ENCODE results near the gene TNFRSF9.
A peak's percentile ranks its signal among the peaks of the same experiment; 100 is the strongest.

Gene TNFRSF9

GRCh38 chr1:7915826-7916500, 24.7 kb downstream of the TNFRSF9 start:
- DNase-seq, result no peak

- DNase-seq, result peak; percentile 6
These were observed 27.7 kb downstream of the TNFRSF9 start for GRCh38 chr1:7912743-7913557.

GRCh38 chr1:7912145-7912544, 28.5 kb downstream of the TNFRSF9 start:
- DNase-seq, result no peak

DNA sequence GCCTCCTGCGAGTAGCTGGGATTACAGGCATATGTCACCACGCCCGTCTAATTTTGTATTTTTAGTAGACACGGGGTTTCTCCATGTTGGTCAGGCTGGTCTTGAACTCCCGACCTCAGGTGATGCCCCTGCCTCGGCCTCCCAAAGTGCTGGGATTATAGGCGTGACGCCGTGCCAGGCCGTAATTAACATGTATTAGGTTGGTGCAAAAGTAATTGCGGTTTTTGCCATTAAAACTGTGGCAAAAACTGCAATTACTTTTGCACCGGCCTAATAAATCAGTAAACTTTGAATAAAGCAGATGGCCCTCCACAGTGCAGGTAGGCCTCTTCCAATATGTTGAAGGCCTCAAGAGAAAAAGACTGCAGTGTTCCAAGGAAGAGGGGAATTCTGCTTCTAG, 35.4 kb downstream of the TNFRSF9 start:
- no peak for DNase-seq

GRCh38 chr1:7902478-7903085, 38.1 kb downstream of the TNFRSF9 start:
- peak; percentile 62 for DNase-seq

DNA sequence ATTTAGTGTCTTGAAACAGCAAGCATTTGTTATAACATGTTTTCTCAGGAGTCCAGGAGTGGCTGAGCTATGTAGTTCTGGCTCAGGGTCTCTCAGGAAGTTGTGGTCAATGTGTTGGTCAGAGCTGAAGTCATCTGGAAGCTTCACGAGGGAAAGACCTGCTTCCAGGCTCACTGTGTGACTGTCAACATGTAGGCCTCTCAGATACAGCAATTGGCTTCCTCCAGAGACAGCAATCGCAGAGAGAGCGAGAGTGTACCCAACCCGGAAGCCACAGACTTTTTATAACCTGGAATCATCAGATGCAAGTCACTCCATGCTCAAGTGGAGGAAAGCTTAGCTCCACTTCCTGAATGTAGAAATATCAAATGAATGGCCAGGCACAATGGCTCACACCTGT, 40.9 kb downstream of the TNFRSF9 start:
- DNase-seq, result no peak

DNA sequence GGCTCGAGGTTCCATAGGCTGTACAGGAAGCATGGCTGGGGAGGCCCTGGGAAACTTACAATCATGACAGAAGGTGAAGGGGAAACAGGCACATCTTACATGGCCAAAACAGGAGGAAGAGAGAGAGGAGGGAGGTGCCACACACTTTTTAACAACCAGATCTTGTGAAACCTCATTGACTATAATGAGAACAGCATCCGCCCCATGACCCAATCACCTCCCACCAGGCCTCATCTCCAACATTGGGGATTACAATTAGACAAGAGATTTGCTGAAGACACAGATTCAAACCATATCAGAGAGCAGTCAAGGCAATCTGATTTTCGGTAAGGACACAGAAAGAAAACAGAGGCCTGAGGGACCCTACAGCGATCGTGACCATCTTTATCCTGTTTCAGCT, 41.7 kb downstream of the TNFRSF9 start:
- no peak for DNase-seq

GRCh38 chr1:7896994-7897393, 43.6 kb downstream of the TNFRSF9 start:
- DNase-seq, result no peak

DNA sequence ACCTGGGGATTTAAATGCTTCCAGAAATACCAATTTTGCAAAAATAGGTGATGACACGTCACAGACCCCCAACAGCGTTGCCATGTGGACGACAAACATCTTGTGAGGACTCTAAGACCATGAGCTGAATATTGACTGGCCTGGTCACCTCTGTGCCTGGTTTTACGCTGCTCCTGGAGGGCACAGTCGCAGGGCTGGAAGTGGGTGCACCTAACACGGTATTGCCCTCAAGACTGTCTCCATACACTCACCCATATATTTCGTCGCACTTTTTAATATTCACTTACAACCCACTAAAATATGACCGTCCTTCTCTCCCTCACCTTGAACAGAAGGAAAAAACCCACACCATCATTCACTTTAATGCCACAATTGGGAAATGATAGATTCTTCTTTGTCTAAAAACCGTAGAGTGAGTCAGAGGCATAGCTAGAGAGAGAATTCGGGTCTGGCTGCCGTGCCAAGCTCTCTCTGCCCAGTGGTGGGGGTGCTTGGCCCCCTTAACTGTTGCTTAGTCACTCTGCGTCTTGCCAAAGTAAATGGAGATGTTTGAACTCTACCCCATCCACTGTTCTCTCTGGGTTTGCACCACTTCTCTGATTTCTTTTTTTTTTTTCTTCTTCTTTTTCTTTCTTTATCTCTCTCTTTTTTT, 47.0 kb downstream of the TNFRSF9 start:
- DNase-seq, result no peak

- no peak for DNase-seq
These were observed 48.8 kb downstream of the TNFRSF9 start for GRCh38 chr1:7891804-7892203.

DNA sequence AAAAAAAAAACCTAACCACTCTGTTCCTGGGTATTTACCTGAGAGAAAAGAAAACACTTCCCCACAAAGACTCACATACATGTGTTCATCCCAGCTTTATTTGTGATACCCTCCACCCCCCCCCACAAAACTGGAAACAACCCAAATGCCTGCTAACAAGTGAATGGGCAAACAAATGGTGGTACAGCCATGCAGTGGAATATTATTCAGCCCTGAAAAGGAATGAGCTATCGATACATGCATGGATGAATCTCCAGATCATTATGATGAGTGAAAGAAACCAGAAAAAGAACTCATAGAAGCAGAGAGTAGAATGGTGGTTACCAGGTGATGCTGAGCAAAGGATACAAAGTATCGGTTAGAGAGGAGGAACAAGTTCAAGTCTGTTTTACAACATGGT, 49.8 kb downstream of the TNFRSF9 start:
- no peak for DNase-seq

- DNase-seq, result no peak
These were observed 52.2 kb downstream of the TNFRSF9 start for GRCh38 chr1:7888248-7889081.

GRCh38 chr1:7886405-7886745, 54.3 kb downstream of the TNFRSF9 start:
- DNase-seq, result no peak

- DNase-seq, result no peak
These were observed 54.9 kb downstream of the TNFRSF9 start for GRCh38 chr1:7885513-7886404.

GRCh38 chr1:7884757-7885156, 55.9 kb downstream of the TNFRSF9 start:
- no peak for DNase-seq

GRCh38 chr1:7879228-7879627, 61.4 kb downstream of the TNFRSF9 start:
- no peak for DNase-seq

GRCh38 chr1:7878027-7878426, 62.6 kb downstream of the TNFRSF9 start:
- no peak for DNase-seq

DNA sequence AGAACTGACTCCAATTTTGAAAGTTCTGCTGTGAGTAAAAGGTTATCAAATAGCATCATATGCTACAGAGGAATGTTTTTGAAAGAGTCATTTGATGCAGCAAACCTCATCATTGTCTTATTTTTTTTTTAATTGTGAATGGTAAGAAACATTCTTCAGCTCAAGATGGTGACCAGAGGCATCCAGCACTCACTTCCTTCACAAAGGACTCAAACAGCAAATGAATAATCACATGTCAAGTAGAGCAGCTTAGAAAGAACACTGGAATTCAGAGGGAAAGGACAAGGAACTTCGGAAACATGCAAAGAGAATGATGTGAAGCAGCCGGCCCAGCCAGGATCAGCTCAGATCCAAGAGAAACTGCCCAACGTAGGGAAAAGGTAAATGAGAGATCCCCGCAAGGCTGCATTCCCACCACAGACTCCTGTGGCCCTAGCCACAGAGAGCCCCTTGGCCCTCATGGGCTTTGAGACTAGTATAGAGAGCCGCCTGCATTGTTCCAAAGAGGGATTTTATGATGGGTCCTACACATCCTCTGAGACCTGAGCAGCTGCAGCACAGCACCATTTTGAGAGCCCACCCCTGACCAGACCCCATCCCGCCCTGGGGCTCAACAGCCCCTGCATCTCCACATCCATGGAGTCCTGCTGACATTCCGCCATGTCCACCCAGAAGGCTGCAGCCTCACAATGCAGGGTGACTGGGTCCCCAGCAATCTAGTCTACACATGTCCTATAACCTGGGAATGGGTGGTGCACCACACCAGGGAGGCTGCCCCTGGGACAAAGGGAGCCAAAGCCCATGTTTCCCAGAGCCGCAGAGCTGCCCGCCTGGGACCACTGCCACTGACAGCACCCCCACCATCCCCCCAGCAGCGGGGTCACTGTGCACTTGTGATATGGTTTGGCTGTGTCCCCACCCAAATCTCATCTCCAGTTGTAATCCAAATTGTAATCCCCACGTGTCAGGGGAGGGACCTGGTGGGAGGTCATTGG, 66.5 kb downstream of the TNFRSF9 start:
- no peak for DNase-seq

GRCh38 chr1:7871136-7871535, 69.5 kb downstream of the TNFRSF9 start:
- no peak for DNase-seq
